ENCODE data around the gene MUC4. TPM values are rescaled to one million over a fixed set of nuclear protein-coding genes. Genes with fewer than 3 reads are reported as not detected.

MUC4 gene
- total RNA-seq, 1 experiment from 2014 or later: 63.7 TPM

DNA sequence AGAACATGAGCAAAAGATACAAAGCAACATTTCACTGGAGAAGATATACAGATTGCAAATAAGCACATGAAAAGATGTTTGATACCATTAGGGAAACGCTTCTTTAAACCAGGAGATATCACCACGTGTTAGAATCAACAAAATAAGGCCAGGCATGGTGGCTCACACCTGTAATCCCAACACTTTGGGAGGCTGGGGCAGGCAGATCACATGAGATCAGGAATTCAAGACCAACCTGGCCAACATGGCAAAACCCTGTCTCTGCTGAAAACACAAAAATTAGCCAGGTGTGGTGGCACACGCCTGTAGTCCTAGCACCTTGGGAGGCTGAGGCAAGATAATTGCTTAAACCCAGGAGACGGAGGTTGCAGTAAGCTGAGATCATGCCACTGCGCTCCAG is 111.4 kb downstream of the MUC4 start:
- POLR2A ChIA-PET (ENCODE audit: unreplicated experiment): no interaction called here

DNA sequence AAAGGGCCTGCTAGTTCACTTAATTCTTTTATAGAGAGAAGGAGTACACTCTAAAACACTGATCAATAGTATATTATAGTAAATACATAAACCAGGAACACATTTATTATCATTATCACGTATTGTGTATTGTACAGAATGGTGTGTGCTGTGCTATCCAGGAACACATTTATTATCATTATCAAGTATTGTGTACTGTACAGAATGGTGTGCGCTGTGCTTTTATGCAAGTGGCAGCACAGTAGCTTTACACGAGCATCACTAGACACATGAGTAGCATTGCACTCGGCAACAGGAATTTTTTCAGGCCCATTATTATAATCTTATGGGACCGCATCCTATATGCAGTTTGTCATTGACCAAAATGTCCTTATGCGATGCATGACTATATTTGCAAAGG is 111.9 kb downstream of the MUC4 start:
- CTCF ChIA-PET: no interaction called here
- no TSS peak for BruUV-seq (replicated peaks)

More for the DNA sequence above, 111.4 kb downstream of the MUC4 start:
- Histone ChIP-seq H3K4me1 (replicated peaks; ENCODE audit: insufficient read depth) (peaks cover 39% of the 10 kb centered on the region), H4K20me1 (ENCODE audit: insufficient read depth) (no peaks in the 10 kb centered on the region), H3K4me2 (no peak overlapping the region), H2AFZ (no peak overlapping the region), H3F3A (ENCODE audit: insufficient read depth, low read depth) (peaks cover 81% of the 10 kb centered on the region), H3K9me3 (ENCODE audit: insufficient read depth, low read depth) (no peaks in the 10 kb centered on the region), H3K79me2 (ENCODE audit: low read depth) (no peaks in the 10 kb centered on the region), H3K4me3 (no peak overlapping the region), H3K27ac (no peak overlapping the region), H3K27me3 (ENCODE audit: insufficient read depth, low read depth) (no peaks in the 10 kb centered on the region), H3K9me2 (ENCODE audit: insufficient read depth) (no peaks in the 10 kb centered on the region), H3K36me3 (ENCODE audit: low read depth) (peaks cover 11% of the 10 kb centered on the region)
- no peak for TF ChIP-seq EZH2 (IDR thresholded peaks at IDR 0.05; ENCODE audit: low read depth)
- TF ChIP-seq, protein P1, sequence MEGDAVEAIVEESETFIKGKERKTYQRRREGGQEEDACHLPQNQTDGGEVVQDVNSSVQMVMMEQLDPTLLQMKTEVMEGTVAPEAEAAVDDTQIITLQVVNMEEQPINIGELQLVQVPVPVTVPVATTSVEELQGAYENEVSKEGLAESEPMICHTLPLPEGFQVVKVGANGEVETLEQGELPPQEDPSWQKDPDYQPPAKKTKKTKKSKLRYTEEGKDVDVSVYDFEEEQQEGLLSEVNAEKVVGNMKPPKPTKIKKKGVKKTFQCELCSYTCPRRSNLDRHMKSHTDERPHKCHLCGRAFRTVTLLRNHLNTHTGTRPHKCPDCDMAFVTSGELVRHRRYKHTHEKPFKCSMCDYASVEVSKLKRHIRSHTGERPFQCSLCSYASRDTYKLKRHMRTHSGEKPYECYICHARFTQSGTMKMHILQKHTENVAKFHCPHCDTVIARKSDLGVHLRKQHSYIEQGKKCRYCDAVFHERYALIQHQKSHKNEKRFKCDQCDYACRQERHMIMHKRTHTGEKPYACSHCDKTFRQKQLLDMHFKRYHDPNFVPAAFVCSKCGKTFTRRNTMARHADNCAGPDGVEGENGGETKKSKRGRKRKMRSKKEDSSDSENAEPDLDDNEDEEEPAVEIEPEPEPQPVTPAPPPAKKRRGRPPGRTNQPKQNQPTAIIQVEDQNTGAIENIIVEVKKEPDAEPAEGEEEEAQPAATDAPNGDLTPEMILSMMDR (conservative IDR thresholded peaks at IDR 0.05): no peak
- intact Hi-C loops (cut with micrococcal nuclease; ENCODE audit: unreplicated experiment): no loop called here
- DNase-seq: no peak
- CTCF ChIA-PET: no interaction called here
- BruUV-seq (replicated peaks): no TSS peak

DNA sequence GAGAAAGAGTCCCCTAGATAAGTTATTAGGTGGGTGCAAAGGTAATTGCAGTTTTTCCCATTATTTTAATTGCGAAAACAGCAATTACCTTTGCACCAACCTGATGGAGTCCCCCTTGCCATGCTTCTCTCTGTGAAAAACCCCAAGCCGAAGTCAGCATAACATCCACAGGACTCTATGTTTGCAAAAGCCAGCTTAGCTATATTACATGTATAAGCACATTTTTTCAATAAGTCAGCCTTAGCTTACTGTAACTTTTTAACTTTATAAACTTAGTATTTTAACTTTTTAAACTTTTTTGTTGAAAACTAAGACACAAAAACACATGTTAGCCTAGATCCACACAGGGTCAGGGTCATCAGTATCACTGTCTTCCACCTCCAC is 112.3 kb downstream of the MUC4 start:
- Histone ChIP-seq H3K4me1 (replicated peaks; ENCODE audit: insufficient read depth) (peaks cover 39% of the 10 kb centered on the region), H3K4me3 (no peak overlapping the region), H3K27ac (peak overlapping the region; percentile 90), H3K79me2 (ENCODE audit: low read depth) (no peaks in the 10 kb centered on the region), H2AFZ (no peak overlapping the region), H3K27me3 (ENCODE audit: insufficient read depth, low read depth) (no peaks in the 10 kb centered on the region), H3K4me2 (peak overlapping the region; percentile 60), H4K20me1 (ENCODE audit: insufficient read depth) (no peaks in the 10 kb centered on the region), H3F3A (ENCODE audit: insufficient read depth, low read depth) (peaks cover 76% of the 10 kb centered on the region), H3K9me3 (ENCODE audit: insufficient read depth, low read depth) (no peaks in the 10 kb centered on the region), H3K9me2 (ENCODE audit: insufficient read depth) (no peaks in the 10 kb centered on the region), H3K36me3 (ENCODE audit: low read depth) (peaks cover 17% of the 10 kb centered on the region)
- CTCF ChIA-PET: no interaction called here
- TF ChIP-seq, protein P1 (conservative IDR thresholded peaks at IDR 0.05): no peak
- no peak for TF ChIP-seq EZH2 (IDR thresholded peaks at IDR 0.05; ENCODE audit: low read depth)
- DNase-seq: no peak
- no TSS peak for BruUV-seq (replicated peaks)
- intact Hi-C loops (cut with micrococcal nuclease; ENCODE audit: unreplicated experiment): no loop called here
- POLR2A ChIA-PET (ENCODE audit: unreplicated experiment): interaction anchor here (0.9 kb wide), 1 partner anchor 12 kb away, joined by 4 read pairs; no protein-coding TSS in a partner anchor

More for the DNA sequence above, 111.9 kb downstream of the MUC4 start:
- no peak overlapping the region for H2AFZ ChIP-seq
- no peaks in the 10 kb centered on the region for H3K79me2 ChIP-seq (ENCODE audit: low read depth)
- peak in 1 of 2 experiments; percentile 24 for DNase-seq
- peak overlapping the region; percentile 60; the same call in 1 of the 2 replicates for H3K4me2 ChIP-seq
- H4K20me1 ChIP-seq (ENCODE audit: insufficient read depth): no peaks in the 10 kb centered on the region
- TF ChIP-seq, protein P1 (conservative IDR thresholded peaks at IDR 0.05): no peak
- TF ChIP-seq EZH2 (IDR thresholded peaks at IDR 0.05; ENCODE audit: low read depth): no peak
- H3K9me3 ChIP-seq (ENCODE audit: insufficient read depth, low read depth): no peaks in the 10 kb centered on the region
- H3K27ac ChIP-seq: peak overlapping the region; percentile 90
- intact Hi-C loops (cut with micrococcal nuclease; ENCODE audit: unreplicated experiment): no loop called here
- POLR2A ChIA-PET (ENCODE audit: unreplicated experiment): interaction anchor here (0.9 kb wide), 1 partner anchor 12 kb away, joined by 4 read pairs; no protein-coding TSS in a partner anchor
- H3K9me2 ChIP-seq (ENCODE audit: insufficient read depth): no peaks in the 10 kb centered on the region
- peaks cover 80% of the 10 kb centered on the region for H3F3A ChIP-seq (ENCODE audit: insufficient read depth, low read depth)
- no peak overlapping the region for H3K4me3 ChIP-seq
- peaks cover 15% of the 10 kb centered on the region for H3K36me3 ChIP-seq (ENCODE audit: low read depth)
- peaks cover 39% of the 10 kb centered on the region for H3K4me1 ChIP-seq (replicated peaks; ENCODE audit: insufficient read depth)
- no peaks in the 10 kb centered on the region for H3K27me3 ChIP-seq (ENCODE audit: insufficient read depth, low read depth)

Measured in PC-9 (cell line).